CD4-positive, alpha-beta T cell treated with Interleukin-6 at 100 ng/mL for 8 hours (primary cell): ENCODE data around the gene HPS1.
A peak's percentile ranks its signal among the peaks of the same experiment; 100 is the strongest.

Source experiments
- DNase-seq: peaks from one replicate; pipeline ENCODE4 v3.0.0-alpha.2; 2020; ENCODE audit warnings: mixed read lengths, low spot score

The HPS1 gene

GRCh38 chr10:98411166-98411565 lies 35.6 kb downstream of the HPS1 start:
- DNase-seq: no peak

GRCh38 chr10:98410759-98411158 lies 36.0 kb downstream of the HPS1 start:
- DNase-seq: no peak

- DNase-seq: no peak
These were observed 36.5 kb downstream of the HPS1 start for GRCh38 chr10:98410135-98410743.

GRCh38 chr10:98408799-98409198 lies 37.9 kb downstream of the HPS1 start:
- no peak for DNase-seq

GRCh38 chr10:98407744-98408241 lies 38.9 kb downstream of the HPS1 start:
- no peak for DNase-seq

GRCh38 chr10:98407017-98407743 lies 39.6 kb downstream of the HPS1 start:
- DNase-seq: no peak

- no peak for DNase-seq
These were observed 41.3 kb downstream of the HPS1 start for GRCh38 chr10:98405422-98405821.

GRCh38 chr10:98404571-98405359 lies 42.0 kb downstream of the HPS1 start:
- DNase-seq: no peak

GRCh38 chr10:98403812-98404504 lies 42.8 kb downstream of the HPS1 start:
- no peak for DNase-seq

- no peak for DNase-seq
These were observed 43.6 kb downstream of the HPS1 start for GRCh38 chr10:98402931-98403718.

- DNase-seq: no peak
These were observed 44.3 kb downstream of the HPS1 start for GRCh38 chr10:98402478-98402877.

GRCh38 chr10:98400482-98400881 lies 46.3 kb downstream of the HPS1 start:
- DNase-seq: no peak

GRCh38 chr10:98399784-98400183 lies 47.0 kb downstream of the HPS1 start:
- DNase-seq: no peak

- DNase-seq: no peak
These were observed 49.6 kb downstream of the HPS1 start for GRCh38 chr10:98397089-98397600.

GRCh38 chr10:98396096-98397063 lies 50.4 kb downstream of the HPS1 start:
- no peak for DNase-seq

- no peak for DNase-seq
These were observed 51.8 kb downstream of the HPS1 start for GRCh38 chr10:98394851-98395440.

- no peak for DNase-seq
These were observed 55.1 kb downstream of the HPS1 start for GRCh38 chr10:98391578-98391991.

GRCh38 chr10:98391065-98391464 lies 55.7 kb downstream of the HPS1 start:
- peak; percentile 7 for DNase-seq

- no peak for DNase-seq
These were observed 56.3 kb downstream of the HPS1 start for GRCh38 chr10:98390406-98390805.

- no peak for DNase-seq
These were observed 57.3 kb downstream of the HPS1 start for GRCh38 chr10:98389398-98389797.
